GM23248 (cell line): Measurements from ENCODE around the gene FANCE.

Source experiments
- EZH2 ChIP-seq: fragments of 200-600 bp; sonication (generic); IDR thresholded peaks from 2 replicates; pipeline ENCODE4 v1.6.1; 2018; ENCODE audit warnings: antibody characterized with exemption, mild to moderate bottlenecking; ENCODE audit not compliant: insufficient read depth, poor library complexity, severe bottlenecking
- EZH2phosphoT487 ChIP-seq: fragments of 200-600 bp; sonication (generic); IDR thresholded peaks from 2 replicates; pipeline ENCODE4 v1.6.1; 2018; ENCODE audit warnings: antibody characterized with exemption, moderate library complexity, mild to moderate bottlenecking, low read depth; ENCODE audit not compliant: insufficient read depth

DNA sequence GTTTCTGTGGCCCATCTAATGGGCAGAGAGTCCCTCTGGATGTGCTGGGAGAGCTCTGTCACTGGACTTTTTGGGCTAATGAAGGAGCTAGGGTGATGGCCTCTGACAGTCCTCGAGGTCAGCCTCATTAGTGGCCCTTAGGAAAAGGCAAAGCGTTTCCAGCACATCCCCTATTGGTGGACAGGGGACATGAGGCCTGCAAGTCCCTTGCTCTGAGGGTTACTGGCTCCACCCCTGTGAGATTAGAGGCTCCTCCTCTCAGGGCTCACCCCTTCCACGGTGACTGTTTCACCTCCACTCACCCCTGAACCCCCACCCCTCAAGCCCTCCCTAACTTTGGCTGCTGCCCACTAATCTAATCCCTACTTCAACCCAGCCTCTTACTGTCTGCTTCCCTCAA is 12.8 kb upstream of the FANCE start:
- TF ChIP-seq EZH2phosphoT487: no peak
- TF ChIP-seq EZH2: no peak
